GM12801 (cell line): ENCODE results near the gene SNRPD1.

ENCODE experiments used
- CTCF ChIP-seq: IDR thresholded peaks from one replicate; pipeline ENCODE4 v1.5.1; 2011; ENCODE audit warnings: control low read depth; ENCODE audit not compliant: insufficient read length; ENCODE audit errors: extremely low read depth

Gene SNRPD1

GRCh38 chr18:21598726-21599584 lies 13.2 kb upstream of the SNRPD1 start:
- TF ChIP-seq CTCF, result no peak

- TF ChIP-seq CTCF, result no peak
These were observed 12.3 kb upstream of the SNRPD1 start for GRCh38 chr18:21599585-21600525.

DNA sequence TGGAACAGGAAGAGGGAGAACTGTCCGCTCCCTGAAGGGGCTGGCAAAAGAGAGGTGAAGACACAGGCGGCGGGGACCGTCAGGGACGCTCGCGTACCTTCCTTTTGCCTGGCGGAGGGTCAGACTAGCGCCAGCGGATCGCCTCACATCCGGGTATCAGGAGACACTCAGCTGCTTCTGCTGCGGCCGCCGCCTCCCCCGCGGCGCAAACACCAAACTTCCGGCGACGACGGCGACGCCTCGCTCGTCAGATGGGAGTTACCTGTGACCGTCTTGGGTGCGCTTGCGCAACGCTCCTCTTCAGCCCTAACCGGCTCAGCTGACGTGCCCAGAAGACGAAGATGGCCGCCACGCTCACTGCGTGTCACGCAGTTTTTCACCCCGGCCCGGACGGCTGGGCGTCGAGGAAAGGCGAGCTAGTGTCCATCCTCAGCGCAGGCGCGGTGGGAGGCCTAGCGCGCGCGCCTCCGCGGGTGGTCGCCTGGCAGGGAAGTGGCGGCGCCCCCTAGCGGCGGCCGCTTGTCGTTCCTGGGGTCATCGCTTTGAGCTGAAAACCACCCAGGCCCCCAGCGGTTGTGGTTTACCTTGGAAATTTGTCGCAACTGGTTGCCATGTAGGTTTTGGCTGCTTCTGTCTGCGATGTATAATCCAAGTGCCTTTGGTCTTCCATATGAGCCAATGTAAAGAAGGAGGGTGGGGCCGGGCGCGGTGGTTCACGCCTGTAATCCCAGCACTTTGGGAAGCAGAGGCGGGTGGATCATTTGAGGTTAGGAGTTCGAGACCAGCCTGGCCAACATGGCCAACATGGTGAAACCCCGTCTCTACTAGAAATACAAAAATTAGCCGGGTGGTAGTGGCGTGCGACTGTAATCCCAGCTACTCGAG lies 11.3 kb upstream of the SNRPD1 start, which contains the start of gene ESCO1:
TSS of gene ESCO1 (minus strand) at position 179 of the 885 bp plus-strand sequence. CDS start 25,861 bp downstream, outside the sequence.
- peak; percentile 47 for TF ChIP-seq CTCF

DNA sequence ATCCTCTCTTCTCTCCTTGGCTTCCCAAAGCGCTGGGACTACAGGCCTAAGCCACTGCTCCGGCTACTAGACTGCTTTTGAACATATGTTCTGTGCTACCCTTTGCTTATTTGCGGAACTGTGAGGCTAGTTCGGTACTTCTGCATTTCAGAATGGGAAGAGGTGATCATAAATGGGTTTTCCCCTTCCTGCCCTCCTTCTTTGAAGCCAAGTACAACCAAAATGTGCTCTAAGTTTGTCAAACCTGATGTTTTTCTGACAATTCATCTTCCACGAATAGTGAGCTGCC lies 9.9 kb upstream of the SNRPD1 start:
- no peak for TF ChIP-seq CTCF

GRCh38 chr18:21604671-21605070 lies 7.4 kb upstream of the SNRPD1 start:
- TF ChIP-seq CTCF, result no peak

GRCh38 chr18:21605213-21605612 lies 6.9 kb upstream of the SNRPD1 start:
- no peak for TF ChIP-seq CTCF
